Osteoblast (primary cell): ENCODE measurements around the gene CACNA1E. TPM values are rescaled to one million over a fixed set of nuclear protein-coding genes. Genes with fewer than 3 reads are reported as not detected.
"Not testable (repeated sequence)": the region's sequence is repeated elsewhere in the genome, so short reads cannot be mapped to it uniquely, and the experiment has no call there.

Experiments used
- DNase-seq: peaks from one replicate; pipeline ENCODE4 v3.0.0; 2011; ENCODE audit warnings: low spot score, mixed read lengths; ENCODE audit not compliant: insufficient read length; ENCODE audit errors: missing footprints
- H2AFZ ChIP-seq: 2 replicates; pipeline ENCODE4 v1.6.0; 2011; ENCODE audit warnings: mild to moderate bottlenecking, low read length
- H3K27ac ChIP-seq: 2 replicates; pipeline ENCODE4 v1.5.1; 2011; ENCODE audit warnings: mild to moderate bottlenecking, low read depth, low read length, moderate library complexity
- H3K27me3 ChIP-seq: 2 replicates; pipeline ENCODE4 v1.6.0; 2012; ENCODE audit warnings: mild to moderate bottlenecking, control low read depth, inconsistent platforms, low read length, moderate library complexity; ENCODE audit not compliant: insufficient read depth
- H3K36me3 ChIP-seq: 2 replicates; pipeline ENCODE4 v1.5.1; 2011; ENCODE audit warnings: mild to moderate bottlenecking, low read length, control low read depth, moderate library complexity; ENCODE audit not compliant: insufficient read depth
- H3K4me1 ChIP-seq: 2 replicates; pipeline ENCODE4 v1.5.1; 2011; ENCODE audit warnings: mild to moderate bottlenecking, low read length, control low read depth, moderate library complexity; ENCODE audit not compliant: insufficient read depth
- H3K4me2 ChIP-seq: 2 replicates; pipeline ENCODE4 v1.6.0; 2011; ENCODE audit warnings: mild to moderate bottlenecking, low read length; ENCODE audit not compliant: insufficient read depth
- H3K4me3 ChIP-seq: fragments of 200-600 bp; sonication (generic); 3 replicates; pipeline ENCODE4 v1.5.1; 2012; ENCODE audit warnings: mild to moderate bottlenecking, low read length, inconsistent platforms; ENCODE audit not compliant: insufficient read depth
- H3K79me2 ChIP-seq: 2 replicates; pipeline ENCODE4 v1.6.0; 2012; ENCODE audit warnings: mild to moderate bottlenecking, low read length, control low read depth, inconsistent platforms; ENCODE audit not compliant: insufficient read depth
- H3K9me3 ChIP-seq: 2 replicates; pipeline ENCODE4 v1.5.1; 2011; ENCODE audit warnings: low read depth, low read length, control low read depth
- H4K20me1 ChIP-seq: 2 replicates; pipeline ENCODE4 v1.6.0; 2012; ENCODE audit warnings: mild to moderate bottlenecking, low read length, control low read depth; ENCODE audit not compliant: insufficient read depth
- small RNA-seq: library from RNA; depleted of rRNA; stranded (forward); fragments of <200 nt; gene quantifications from one replicate; pipeline ENCODE3, GENCODE V24; 2012
- total RNA-seq: library from RNA; depleted of rRNA; stranded (reverse); fragments of >200 nt; gene quantifications from 2 replicates; pipeline ENCODE4 v1.2.3, GENCODE V29; 2012
- TF ChIP-seq, protein P1 (sequence below): IDR thresholded peaks from 2 replicates; pipeline ENCODE4 v1.5.1; 2011; ENCODE audit warnings: mild to moderate bottlenecking, low read depth, low read length, moderate library complexity; ENCODE audit errors: extremely low read depth

Gene CACNA1E
- total RNA-seq, 1 donor = under 0.01 TPM

DNA sequence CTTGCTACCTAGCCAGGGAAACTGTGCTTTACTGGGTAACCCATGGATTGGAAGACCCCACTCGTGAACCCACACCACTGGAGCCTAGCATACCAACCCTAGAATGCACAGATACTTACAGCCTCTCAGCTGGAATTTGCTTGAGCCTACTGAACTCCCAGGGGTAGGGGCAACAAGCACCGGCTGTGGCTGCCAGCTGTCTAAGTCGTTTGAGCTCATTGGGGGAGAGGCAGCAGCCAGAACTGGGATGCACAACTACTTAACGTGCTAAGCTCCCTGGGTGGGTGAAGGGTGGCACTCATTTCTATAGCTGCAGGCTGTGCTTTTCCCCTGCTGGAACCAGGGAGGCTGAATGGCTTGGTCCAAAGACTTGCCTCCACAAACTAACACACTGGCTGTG lies 365.8 kb downstream of the CACNA1E start:
- H3K4me1 ChIP-seq = no peaks in the 10 kb centered on the region
- no peaks in the 10 kb centered on the region for H3K79me2 ChIP-seq
- DNase-seq = no peak
- H4K20me1 ChIP-seq = no peaks in the 10 kb centered on the region
- no peak overlapping the region for H3K27ac ChIP-seq
- no peak overlapping the region for H2AFZ ChIP-seq
- no peaks in the 10 kb centered on the region for H3K27me3 ChIP-seq
- H3K9me3 ChIP-seq = no peaks in the 10 kb centered on the region
- H3K36me3 ChIP-seq = no peaks in the 10 kb centered on the region
- TF ChIP-seq, protein P1, sequence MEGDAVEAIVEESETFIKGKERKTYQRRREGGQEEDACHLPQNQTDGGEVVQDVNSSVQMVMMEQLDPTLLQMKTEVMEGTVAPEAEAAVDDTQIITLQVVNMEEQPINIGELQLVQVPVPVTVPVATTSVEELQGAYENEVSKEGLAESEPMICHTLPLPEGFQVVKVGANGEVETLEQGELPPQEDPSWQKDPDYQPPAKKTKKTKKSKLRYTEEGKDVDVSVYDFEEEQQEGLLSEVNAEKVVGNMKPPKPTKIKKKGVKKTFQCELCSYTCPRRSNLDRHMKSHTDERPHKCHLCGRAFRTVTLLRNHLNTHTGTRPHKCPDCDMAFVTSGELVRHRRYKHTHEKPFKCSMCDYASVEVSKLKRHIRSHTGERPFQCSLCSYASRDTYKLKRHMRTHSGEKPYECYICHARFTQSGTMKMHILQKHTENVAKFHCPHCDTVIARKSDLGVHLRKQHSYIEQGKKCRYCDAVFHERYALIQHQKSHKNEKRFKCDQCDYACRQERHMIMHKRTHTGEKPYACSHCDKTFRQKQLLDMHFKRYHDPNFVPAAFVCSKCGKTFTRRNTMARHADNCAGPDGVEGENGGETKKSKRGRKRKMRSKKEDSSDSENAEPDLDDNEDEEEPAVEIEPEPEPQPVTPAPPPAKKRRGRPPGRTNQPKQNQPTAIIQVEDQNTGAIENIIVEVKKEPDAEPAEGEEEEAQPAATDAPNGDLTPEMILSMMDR = no peak
- H3K4me2 ChIP-seq = no peak overlapping the region
- H3K4me3 ChIP-seq = no peak overlapping the region

DNA sequence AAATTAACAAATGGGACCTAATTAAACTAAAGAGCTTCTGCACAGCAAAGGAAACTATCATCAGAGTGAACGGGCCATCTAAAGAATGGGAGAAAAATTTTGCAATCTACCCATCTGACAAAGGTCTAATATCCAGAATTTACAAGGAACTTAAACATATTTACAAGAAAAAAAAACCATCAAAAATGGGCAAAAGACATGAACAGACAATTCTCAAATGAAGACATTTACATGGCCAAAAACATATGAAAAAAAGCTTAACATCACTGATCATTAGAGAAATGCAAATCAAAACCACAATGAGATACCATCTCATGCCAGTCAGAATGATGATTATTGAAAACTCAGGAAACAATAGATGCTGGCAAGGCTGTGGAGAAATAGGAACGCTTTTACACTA lies 370.9 kb downstream of the CACNA1E start:
- not testable (repeated sequence) for H4K20me1 ChIP-seq, H3K79me2 ChIP-seq, H3K4me1 ChIP-seq, H3K36me3 ChIP-seq, H3K9me3 ChIP-seq, H3K27me3 ChIP-seq, DNase-seq, H3K4me3 ChIP-seq, H3K27ac ChIP-seq, H2AFZ ChIP-seq, H3K4me2 ChIP-seq

DNA sequence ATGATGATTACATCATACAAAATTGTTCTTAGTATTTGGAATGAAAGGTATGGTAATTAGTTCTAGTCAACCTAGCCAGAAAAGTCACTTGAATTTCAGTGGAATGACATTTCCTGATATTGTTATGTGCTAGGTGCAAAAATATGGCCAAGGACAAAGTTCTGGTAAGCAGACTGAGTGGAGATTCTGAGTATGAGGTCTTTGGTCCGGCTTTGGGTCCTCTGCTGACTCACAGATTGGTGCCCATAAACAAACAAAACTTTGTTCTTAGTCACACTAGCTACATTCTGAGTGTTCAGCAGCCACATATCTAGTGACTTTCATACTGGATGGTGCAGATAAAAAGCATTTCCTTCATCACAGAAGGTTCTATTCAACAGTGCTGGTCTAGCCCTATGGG lies 372.1 kb downstream of the CACNA1E start:
- H3K9me3 ChIP-seq = no peaks in the 10 kb centered on the region
- H3K79me2 ChIP-seq = no peaks in the 10 kb centered on the region
- no peak for DNase-seq
- H4K20me1 ChIP-seq = no peaks in the 10 kb centered on the region
- H3K4me3 ChIP-seq = no peak overlapping the region
- no peak overlapping the region for H3K27ac ChIP-seq
- no peaks in the 10 kb centered on the region for H3K36me3 ChIP-seq
- TF ChIP-seq, protein P1 = no peak
- H3K4me1 ChIP-seq = no peaks in the 10 kb centered on the region
- no peak overlapping the region for H2AFZ ChIP-seq
- no peaks in the 10 kb centered on the region for H3K27me3 ChIP-seq
- no peak overlapping the region for H3K4me2 ChIP-seq

Small RNAs within 50 kb of the gene (small RNA-seq; reads per million reads assigned to genes)
- gene RF00017 (not detected), gene RNA5SP70 (not detected)
